Endodermal cell (in vitro differentiated cells): ENCODE data around the gene KIRREL3. TPM values are rescaled to one million over a fixed set of nuclear protein-coding genes. Genes with fewer than 3 reads are reported as not detected.
A peak's percentile ranks its signal among the peaks of the same experiment; 100 is the strongest.

ENCODE experiments used
- DNase-seq: peaks from one replicate; pipeline ENCODE4 v3.0.0-alpha.2; 2017
- H3K27ac ChIP-seq: 2 replicates; pipeline ENCODE4 v1.5.1; 2013; ENCODE audit warnings: mild to moderate bottlenecking, low read depth, low read length, moderate library complexity
- H3K27me3 ChIP-seq: 2 replicates; pipeline ENCODE4 v1.6.1; 2013; ENCODE audit warnings: mild to moderate bottlenecking, low read length, moderate library complexity; ENCODE audit not compliant: insufficient read depth, control insufficient read depth, poor library complexity, severe bottlenecking
- H3K36me3 ChIP-seq: 2 replicates; pipeline ENCODE4 v1.7.0; 2013; ENCODE audit warnings: mild to moderate bottlenecking, low read length, moderate library complexity; ENCODE audit not compliant: control insufficient read depth, insufficient read depth
- H3K4me1 ChIP-seq: one replicate; pipeline ENCODE4 v1.7.0; 2013; ENCODE audit warnings: low read length; ENCODE audit not compliant: control insufficient read depth, insufficient read depth
- H3K4me3 ChIP-seq: 2 replicates; pipeline ENCODE4 v1.5.1; 2013; ENCODE audit warnings: mild to moderate bottlenecking, low read length, moderate library complexity
- H3K9ac ChIP-seq: 2 replicates; pipeline ENCODE4 v1.6.1; 2013; ENCODE audit warnings: mild to moderate bottlenecking, low read length, moderate library complexity; ENCODE audit not compliant: poor library complexity, severe bottlenecking; ENCODE audit errors: extremely low read depth
- H3K9me3 ChIP-seq: 2 replicates; pipeline ENCODE4 v1.6.1; 2013; ENCODE audit warnings: mild to moderate bottlenecking, low read length, moderate library complexity; ENCODE audit not compliant: control insufficient read depth
- H3K27ac Mint-ChIP-seq: 2 replicates; pipeline ENCODE4 v1.8.0; 2020; ENCODE audit warnings: mixed read lengths
- H3K27me3 Mint-ChIP-seq: 2 replicates; pipeline ENCODE4 v1.8.0; 2021; ENCODE audit warnings: mild to moderate bottlenecking, mixed read lengths; ENCODE audit not compliant: insufficient read depth
- H3K36me3 Mint-ChIP-seq: 2 replicates; pipeline ENCODE4 v1.8.0; 2020; ENCODE audit warnings: low read depth, mixed read lengths
- H3K4me1 Mint-ChIP-seq: 2 replicates; pipeline ENCODE4 v1.8.0; 2020; ENCODE audit warnings: mixed read lengths
- H3K4me3 Mint-ChIP-seq: 2 replicates; pipeline ENCODE4 v1.8.0; 2020; ENCODE audit warnings: mild to moderate bottlenecking, moderate library complexity, mixed read lengths
- H3K9me3 Mint-ChIP-seq: 2 replicates; pipeline ENCODE4 v1.8.0; 2020; ENCODE audit warnings: mild to moderate bottlenecking, mixed read lengths
- CTCF ChIP-seq: fragments of 200-600 bp; sonication (generic); conservative IDR thresholded peaks from 2 replicates; pipeline ENCODE4 v1.5.0; 2021; ENCODE audit warnings: antibody characterized with exemption, mild to moderate bottlenecking
- WGBS, 2 experiments: methylation state at CpG; one replicate each; pipeline versions ENCODE4 v1.1.5 to v1.1.7; 2013; ENCODE audit warnings: missing lambda C conversion rate in 2 of 2, mixed read lengths in 1 of 2; ENCODE audit not compliant: insufficient coverage in 1 of 2, insufficient read length in 1 of 2; 5-methylcytosine and 5-hydroxymethylcytosine counted together
- total RNA-seq, 2 donors: library from RNA; stranded (reverse); fragmentation: NEBNext Ultra II Directional in 1 of 2; extraction: Animal tissue kit (Norgen Biotek cat#: 25700) in 1 of 2; gene quantifications; 2 replicates in 1 of 2; 3 replicates in 1 of 2; pipeline ENCODE4 v1.2.1, GENCODE V29; 2021

KIRREL3 gene
- total RNA-seq, 2 donors from 2014 or later = 1.1 to 1.4 TPM

DNA sequence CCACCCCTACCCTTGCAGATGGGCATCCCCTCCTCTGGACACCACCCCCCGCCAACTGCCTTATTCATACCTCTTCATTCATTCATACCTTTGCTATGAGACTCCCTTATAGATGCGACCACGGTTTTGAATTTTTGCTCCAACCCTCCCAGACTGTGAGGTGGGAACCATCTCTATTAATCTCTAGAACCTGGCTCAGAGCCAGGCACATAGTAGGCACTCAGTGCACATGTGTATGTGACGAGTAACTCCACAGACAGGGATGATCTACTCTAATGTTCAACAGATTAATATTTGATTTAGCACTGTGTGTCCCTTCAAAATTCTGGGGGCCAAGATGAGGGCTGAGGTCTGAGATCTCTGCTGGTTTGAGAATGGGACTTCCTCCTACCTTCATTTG lies 424.7 kb downstream of the KIRREL3 start:
- no peak for TF ChIP-seq CTCF

DNA sequence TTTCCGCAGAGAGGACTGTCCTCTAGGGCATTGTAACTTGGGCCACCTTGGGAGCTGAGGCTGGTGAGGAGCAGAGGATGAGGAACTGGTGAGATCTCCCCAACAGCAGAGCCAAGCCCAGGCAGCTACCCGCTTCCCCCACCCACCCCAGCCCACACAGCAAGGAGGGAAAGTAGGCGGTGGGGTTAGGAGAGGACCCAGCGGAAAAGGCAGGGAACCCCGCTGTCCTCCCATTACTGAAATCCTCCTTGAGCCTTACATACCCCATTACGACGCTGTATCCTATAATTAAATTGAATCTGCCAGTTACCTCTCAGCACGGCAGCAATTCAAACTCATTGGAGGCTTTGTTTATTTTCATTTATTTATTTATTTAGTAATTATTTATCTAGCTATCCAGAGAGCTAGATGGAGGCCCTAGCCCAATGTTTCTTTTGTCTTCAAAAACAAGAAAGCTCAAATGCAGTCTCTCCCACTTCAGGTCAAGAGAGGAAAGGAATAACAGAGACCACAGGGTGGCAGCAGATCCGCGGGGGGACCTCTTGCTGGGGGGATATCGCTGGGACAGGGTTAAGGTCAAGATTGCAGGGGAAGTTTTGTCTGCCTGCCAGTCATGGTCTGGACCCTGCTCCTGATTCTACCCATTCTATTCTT lies 427.1 kb downstream of the KIRREL3 start:
- Histone ChIP-seq H3K27ac (no peak overlapping the region), H3K4me1 (peaks cover 3% of the 10 kb centered on the region), H3K4me3 (no peak overlapping the region), H3K9me3 (no peaks in the 10 kb centered on the region), H3K9ac (no peak overlapping the region), H3K36me3 (no peaks in the 10 kb centered on the region), H3K27me3 (no peaks in the 10 kb centered on the region)
- no peaks in the 10 kb centered on the region for H3K9me3 Mint-ChIP-seq
- peak; percentile 77 for TF ChIP-seq CTCF
- H3K27me3 Mint-ChIP-seq = peaks cover 4% of the 10 kb centered on the region
- DNase-seq = peak; percentile 87
- no peak overlapping the region for H3K27ac Mint-ChIP-seq
- H3K4me1 Mint-ChIP-seq = peaks cover 8% of the 10 kb centered on the region
- no peaks in the 10 kb centered on the region for H3K36me3 Mint-ChIP-seq
- H3K4me3 Mint-ChIP-seq = no peak overlapping the region
- 5 to 65% methylated on average over 3 to 8 of the region's 11 CpGs for WGBS, 2 experiments

More for the DNA sequence above, 424.7 kb downstream of the KIRREL3 start:
- Mint-ChIP-seq H3K27ac (no peak overlapping the region), H3K27me3 (peaks cover 4% of the 10 kb centered on the region), H3K4me3 (no peak overlapping the region), H3K9me3 (no peaks in the 10 kb centered on the region), H3K36me3 (no peaks in the 10 kb centered on the region), H3K4me1 (peaks cover 8% of the 10 kb centered on the region)
- DNase-seq = no peak
- Histone ChIP-seq H3K27me3 (no peaks in the 10 kb centered on the region), H3K4me1 (peaks cover 3% of the 10 kb centered on the region), H3K36me3 (no peaks in the 10 kb centered on the region), H3K9ac (no peak overlapping the region), H3K9me3 (no peaks in the 10 kb centered on the region), H3K4me3 (no peak overlapping the region), H3K27ac (no peak overlapping the region)
- WGBS, 2 experiments = 74 to 93% methylated on average over 3 to 4 of the region's 4 CpGs

DNA sequence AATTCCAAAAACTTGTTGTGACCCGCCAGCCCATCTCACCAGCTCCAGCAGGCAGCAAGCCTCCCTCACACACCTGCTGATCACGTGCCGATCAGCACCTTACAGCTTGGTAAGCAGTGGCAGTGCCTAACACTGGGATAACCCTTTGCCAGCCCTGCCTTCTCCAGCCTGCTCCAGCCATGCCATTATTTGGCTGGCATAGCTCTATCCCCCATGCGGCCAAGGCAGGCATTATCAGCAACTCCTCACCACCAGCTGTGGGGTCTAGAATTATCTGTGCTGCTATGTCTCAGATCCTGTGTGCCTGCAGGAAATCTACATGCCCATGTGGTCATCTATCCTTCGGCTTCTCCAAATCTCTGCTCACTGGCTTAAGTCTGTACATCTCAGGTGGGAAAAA lies 430.1 kb downstream of the KIRREL3 start:
- peak; percentile 21 for TF ChIP-seq CTCF
- no peaks in the 10 kb centered on the region for H3K36me3 ChIP-seq
- H3K27ac Mint-ChIP-seq = no peak overlapping the region
- H3K9me3 Mint-ChIP-seq = no peaks in the 10 kb centered on the region
- no peak overlapping the region for H3K9ac ChIP-seq
- H3K4me1 ChIP-seq = peaks cover 3% of the 10 kb centered on the region
- peaks cover 21% of the 10 kb centered on the region for H3K4me1 Mint-ChIP-seq
- no peak for DNase-seq
- H3K4me3 Mint-ChIP-seq = no peak overlapping the region
- H3K4me3 ChIP-seq = no peak overlapping the region
- H3K9me3 ChIP-seq = no peaks in the 10 kb centered on the region
- 89 to 94% methylated on average over 3 to 5 of the region's 5 CpGs for WGBS, 2 experiments
- no peak overlapping the region for H3K27ac ChIP-seq
- no peaks in the 10 kb centered on the region for H3K36me3 Mint-ChIP-seq
- peaks cover 1% of the 10 kb centered on the region for H3K27me3 Mint-ChIP-seq
- H3K27me3 ChIP-seq = no peaks in the 10 kb centered on the region
